ENCODE data around the gene HMCN2.

Gene HMCN2

GRCh38 chr9:130300739-130301138, 35.2 kb downstream of the HMCN2 start:
- in situ Hi-C loops (cut with HindIII; ENCODE audit: low sequenced_read_pairs): no loop called here
- no peak for DNase-seq (ENCODE audit: low read depth, low spot score)
- TF ChIP-seq CTCF (IDR thresholded peaks at IDR 0.05; ENCODE audit: low read depth, low read length): no peak
- H3K4me3 ChIP-seq (ENCODE audit: low read depth, low read length): no peak overlapping the region

GRCh38 chr9:130301483-130302286, 36.1 kb downstream of the HMCN2 start:
- DNase-seq (ENCODE audit: low read depth, low spot score): no peak
- no peak overlapping the region for H3K4me3 ChIP-seq (ENCODE audit: low read depth, low read length)
- in situ Hi-C loops (cut with HindIII; ENCODE audit: low sequenced_read_pairs): no loop called here

GRCh38 chr9:130302785-130303612, 37.4 kb downstream of the HMCN2 start:
- no peak for DNase-seq (ENCODE audit: low read depth, low spot score)
- H3K4me3 ChIP-seq (ENCODE audit: low read depth, low read length): no peak overlapping the region
- in situ Hi-C loops (cut with HindIII; ENCODE audit: low sequenced_read_pairs): no loop called here
- TF ChIP-seq CTCF (IDR thresholded peaks at IDR 0.05; ENCODE audit: low read depth, low read length): no peak

More at GRCh38 chr9:130301483-130302286, 36.1 kb downstream of the HMCN2 start:
- TF ChIP-seq CTCF (IDR thresholded peaks at IDR 0.05; ENCODE audit: low read depth, low read length): no peak

- no peak overlapping the region for H3K4me3 ChIP-seq (ENCODE audit: low read depth, low read length)
- no peak for DNase-seq (ENCODE audit: low read depth, low spot score)
- in situ Hi-C loops (cut with HindIII; ENCODE audit: low sequenced_read_pairs): no loop called here
- no peak for TF ChIP-seq CTCF (IDR thresholded peaks at IDR 0.05; ENCODE audit: low read depth, low read length)
Measured at GRCh38 chr9:130303613-130304055, 38.1 kb downstream of the HMCN2 start.

GRCh38 chr9:130304116-130304515, 38.6 kb downstream of the HMCN2 start:
- no peak for DNase-seq (ENCODE audit: low read depth, low spot score)
- no peak overlapping the region for H3K4me3 ChIP-seq (ENCODE audit: low read depth, low read length)
- in situ Hi-C loops (cut with HindIII; ENCODE audit: low sequenced_read_pairs): no loop called here
- no peak for TF ChIP-seq CTCF (IDR thresholded peaks at IDR 0.05; ENCODE audit: low read depth, low read length)

- TF ChIP-seq CTCF (IDR thresholded peaks at IDR 0.05; ENCODE audit: low read depth, low read length): no peak
- no peak for DNase-seq (ENCODE audit: low read depth, low spot score)
- in situ Hi-C loops (cut with HindIII; ENCODE audit: low sequenced_read_pairs): no loop called here
- no peak overlapping the region for H3K4me3 ChIP-seq (ENCODE audit: low read depth, low read length)
Measured at GRCh38 chr9:130304643-130305042, 39.1 kb downstream of the HMCN2 start.
